Gastrocnemius medialis (tissue), 4 donors: ENCODE results near the gene RARRES2.

Experiments used
- CTCF ChIP-seq, 5 experiments: fragments of 450-650 bp in 3 of 5; fragments of 200-600 bp in 2 of 5; sonication (generic) in 2 of 5; IDR thresholded peaks in 4 of 5; conservative IDR thresholded peaks in 1 of 5; 1 replicate in 4 of 5; 2 replicates in 1 of 5; pipeline ENCODE4 v1.5.1; 2016 to 2019; ENCODE audit warnings: antibody characterized with exemption in 5 of 5, mild to moderate bottlenecking in 3 of 5, moderate library complexity in 3 of 5
- POLR2A ChIP-seq, 2 donors: fragments of 450-650 bp; IDR thresholded peaks; one replicate each; pipeline ENCODE4 v1.6.1; 2017; ENCODE audit warnings: antibody characterized with exemption in 2 of 2, mild to moderate bottlenecking in 2 of 2, moderate library complexity in 2 of 2

DNA sequence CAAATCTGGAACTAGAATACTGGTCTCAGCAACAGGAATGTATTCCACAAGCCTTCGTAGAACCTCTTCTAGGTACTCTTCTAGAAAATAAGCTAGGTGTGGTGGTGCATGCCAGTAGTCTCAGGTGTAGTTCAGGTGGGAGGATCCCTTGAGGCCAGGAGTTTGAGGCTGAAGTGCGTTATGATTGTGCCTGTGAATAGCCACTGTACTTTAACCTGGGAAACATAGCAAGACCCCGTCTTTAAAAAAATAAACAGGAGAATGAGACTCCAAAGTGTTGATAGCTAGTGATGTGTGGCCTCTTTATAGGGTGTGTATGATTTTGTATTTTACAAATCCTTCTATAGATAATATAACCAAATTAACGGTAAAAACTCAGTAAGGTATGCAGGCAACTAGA is 36.2 kb upstream of the RARRES2 start:
- no peak for TF ChIP-seq POLR2A (IDR thresholded peaks at IDR 0.05)
- no peak for TF ChIP-seq CTCF (IDR thresholded peaks at IDR 0.05 in 4 of 5, conservative IDR thresholded peaks at IDR 0.05 in 1 of 5)
